Fibroblast of skin of right quadriceps (primary cell): ENCODE measurements around the gene MAP3K3.
A peak's percentile ranks its signal among the peaks of the same experiment; 100 is the strongest.

Experiments used
- DNase-seq: peaks from one replicate; pipeline ENCODE4 v3.0.0-alpha.2; 2013

The MAP3K3 gene

GRCh38 chr17:63621684-63622573 lies at the start of gene MAP3K3:
Gene MAP3K3 (plus strand): TSS chr17:63622417. CDS start chr17:63622760, 343 bp downstream.
- peak; percentile 100 for DNase-seq

DNA sequence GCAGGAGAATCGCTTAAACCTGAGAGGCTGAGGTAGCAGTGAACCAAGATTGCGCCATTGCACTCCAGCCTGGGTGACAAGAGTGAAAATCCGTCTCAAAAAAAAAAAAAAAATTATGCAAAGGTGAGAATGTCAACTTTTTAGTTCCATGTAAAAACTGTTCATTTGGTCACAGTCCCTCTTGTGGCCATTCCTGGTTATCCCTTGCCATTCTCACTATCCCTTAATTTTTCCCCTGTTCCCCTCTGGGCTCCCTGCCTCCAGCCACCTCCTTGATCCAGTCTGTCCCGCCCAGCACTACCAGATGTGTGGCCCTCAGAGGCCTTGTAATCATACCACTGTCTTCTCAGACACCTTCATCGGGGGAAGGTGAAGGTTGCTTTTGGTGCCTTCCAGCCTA lies 48.6 kb upstream of the MAP3K3 start:
- DNase-seq, result no peak

- DNase-seq, result no peak
Measured at GRCh38 chr17:63578027-63578768, 44.0 kb upstream of the MAP3K3 start.

DNA sequence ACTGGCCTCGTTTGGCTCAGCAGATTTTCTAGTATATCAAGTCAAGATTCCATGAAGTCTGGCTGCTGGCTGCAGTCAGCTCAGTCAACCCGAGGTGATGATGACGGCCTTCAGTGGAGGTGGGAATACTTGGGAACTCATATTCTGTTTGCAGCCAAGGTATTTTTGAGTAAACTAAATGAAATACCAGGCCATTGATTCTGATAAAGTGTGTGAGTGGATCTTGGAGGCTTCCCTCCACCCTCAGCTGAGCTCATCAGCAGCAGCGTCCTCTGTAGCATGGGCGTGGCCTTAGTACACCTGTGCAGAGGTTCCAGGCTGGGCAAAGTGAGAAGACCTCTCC lies 43.5 kb upstream of the MAP3K3 start:
- no peak for DNase-seq

- DNase-seq, result no peak
Measured at GRCh38 chr17:63579633-63580032, 42.6 kb upstream of the MAP3K3 start.

- DNase-seq, result no peak
Measured at GRCh38 chr17:63587770-63588169, 34.4 kb upstream of the MAP3K3 start.

- DNase-seq, result no peak
Measured at GRCh38 chr17:63588797-63589196, 33.4 kb upstream of the MAP3K3 start.

- DNase-seq, result no peak
Measured at GRCh38 chr17:63589646-63590045, 32.6 kb upstream of the MAP3K3 start.

GRCh38 chr17:63592797-63593196 lies 29.4 kb upstream of the MAP3K3 start:
- DNase-seq, result no peak

GRCh38 chr17:63595132-63595531 lies 27.1 kb upstream of the MAP3K3 start:
- no peak for DNase-seq

- no peak for DNase-seq
Measured at GRCh38 chr17:63596856-63597586, 25.2 kb upstream of the MAP3K3 start.

GRCh38 chr17:63598281-63598680 lies 23.9 kb upstream of the MAP3K3 start:
- no peak for DNase-seq

DNA sequence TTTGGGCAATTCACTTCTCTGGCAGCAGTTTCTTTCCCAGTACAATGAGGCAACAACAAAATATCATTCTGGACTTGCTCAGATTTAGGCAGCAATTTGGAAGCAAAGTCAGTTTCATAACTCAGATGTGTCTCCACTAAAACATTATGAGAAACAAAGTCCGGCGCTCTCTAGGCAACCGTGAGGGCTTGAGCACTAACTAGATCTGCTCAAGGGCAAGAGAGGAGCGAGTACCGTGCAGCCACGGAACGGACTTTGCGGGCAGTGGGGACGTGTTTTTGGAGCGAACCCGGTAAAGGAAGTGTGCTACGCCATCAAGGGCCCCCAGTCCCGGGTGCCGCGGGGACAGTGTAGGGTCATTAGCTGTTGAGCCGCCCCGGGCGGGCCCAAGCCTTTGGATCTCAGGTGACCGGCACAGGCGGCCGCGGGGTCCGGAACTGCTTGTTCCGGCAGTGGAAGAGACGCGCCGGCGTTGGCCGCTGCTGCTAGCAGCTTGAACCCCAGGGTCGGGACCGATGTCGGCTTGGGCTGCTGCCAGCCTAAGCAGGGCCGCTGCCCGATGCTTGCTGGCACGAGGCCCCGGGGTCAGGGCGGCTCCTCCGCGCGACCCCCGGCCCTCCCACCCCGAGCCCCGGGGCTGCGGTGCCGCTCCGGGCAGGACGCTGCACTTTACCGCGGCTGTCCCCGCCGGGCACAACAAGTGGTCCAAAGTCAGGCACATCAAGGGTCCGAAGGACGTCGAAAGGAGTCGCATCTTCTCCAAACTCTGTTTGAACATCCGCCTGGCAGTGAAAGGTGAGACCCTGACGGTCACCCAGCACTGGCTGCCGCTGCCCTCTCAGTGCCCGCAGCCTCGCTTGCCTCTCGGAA lies 21.4 kb upstream of the MAP3K3 start, which contains the start of gene TACO1:
TSS of gene TACO1 (plus strand) at position 327 of the 870 bp plus-strand sequence. CDS start at position 516, 189 bp downstream.
- DNase-seq, result peak; percentile 83

GRCh38 chr17:63601439-63602371 lies 20.5 kb upstream of the MAP3K3 start:
- DNase-seq, result peak; percentile 6

DNA sequence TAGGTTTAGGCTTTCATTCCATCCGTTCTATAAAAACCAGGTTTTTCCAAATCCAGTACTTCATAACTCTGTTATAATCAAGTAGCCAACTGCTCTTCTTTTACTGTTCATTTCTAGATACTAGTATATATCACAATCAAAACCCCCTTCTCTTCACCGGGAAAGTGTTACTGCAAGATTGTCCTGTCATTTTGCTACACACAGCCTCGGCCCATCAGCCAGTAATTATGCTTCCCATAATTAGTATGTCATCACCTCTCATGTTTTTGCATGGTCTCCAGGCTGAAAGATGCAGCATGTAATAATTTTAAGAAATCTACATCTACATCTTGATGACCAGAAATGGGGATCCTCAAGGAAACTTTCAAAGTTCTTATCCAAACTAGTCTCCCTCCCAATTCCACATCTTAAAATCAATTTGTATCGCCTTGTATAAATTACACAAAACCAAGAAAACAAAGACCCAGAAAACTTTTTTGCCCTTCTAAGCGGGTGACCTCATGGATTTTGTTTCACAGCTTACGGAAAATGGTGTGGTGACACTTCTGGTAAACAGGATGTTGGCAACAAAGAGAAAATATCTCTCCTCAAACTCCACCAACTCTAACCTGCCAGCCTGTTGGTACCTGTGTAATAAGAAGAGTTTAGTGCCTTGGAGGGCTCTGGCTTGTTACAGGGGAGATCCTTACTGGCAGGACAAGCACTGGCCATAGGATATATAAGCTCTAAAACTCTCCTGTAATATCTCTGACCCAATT lies 12.2 kb upstream of the MAP3K3 start:
- DNase-seq, result no peak

DNA sequence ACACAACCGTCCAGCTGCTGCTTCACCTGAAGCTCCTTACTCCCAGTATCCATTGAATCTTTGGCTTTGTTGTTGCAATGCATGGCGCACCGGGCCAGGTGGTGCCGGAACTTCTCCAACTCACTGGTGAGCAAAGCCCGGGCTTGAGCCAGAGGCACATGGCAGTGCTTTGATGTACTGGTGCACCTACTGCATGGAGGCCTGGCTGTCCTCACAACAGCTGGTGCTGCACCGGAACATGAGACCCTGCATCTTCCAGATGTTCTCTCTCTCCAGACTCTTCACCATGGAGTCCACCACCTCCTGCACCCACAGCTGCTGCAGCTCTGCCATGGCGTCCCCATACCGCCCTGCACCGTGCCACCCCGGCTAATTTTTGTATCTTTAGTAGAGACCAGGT lies 11.4 kb upstream of the MAP3K3 start:
- no peak for DNase-seq

DNA sequence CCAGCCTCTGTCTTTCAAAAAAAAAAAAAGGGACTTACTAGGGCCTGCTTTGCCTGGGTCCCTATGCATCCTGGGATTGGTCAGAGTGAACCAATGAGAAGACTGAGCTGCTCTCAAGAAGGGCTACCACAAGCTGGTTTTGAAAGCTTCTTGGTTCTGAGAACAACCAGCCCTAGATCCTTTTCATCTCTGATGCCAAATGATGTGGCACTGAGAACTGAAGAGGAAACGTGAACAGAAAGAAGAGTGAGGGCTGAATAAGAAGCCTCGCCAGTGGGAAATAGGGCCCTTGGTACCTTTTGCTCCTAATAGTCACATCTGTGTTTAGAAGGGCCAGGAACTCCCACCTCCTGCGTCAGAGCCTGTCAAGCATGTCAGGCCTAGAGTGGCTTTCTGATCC lies 10.9 kb upstream of the MAP3K3 start:
- DNase-seq, result no peak

DNA sequence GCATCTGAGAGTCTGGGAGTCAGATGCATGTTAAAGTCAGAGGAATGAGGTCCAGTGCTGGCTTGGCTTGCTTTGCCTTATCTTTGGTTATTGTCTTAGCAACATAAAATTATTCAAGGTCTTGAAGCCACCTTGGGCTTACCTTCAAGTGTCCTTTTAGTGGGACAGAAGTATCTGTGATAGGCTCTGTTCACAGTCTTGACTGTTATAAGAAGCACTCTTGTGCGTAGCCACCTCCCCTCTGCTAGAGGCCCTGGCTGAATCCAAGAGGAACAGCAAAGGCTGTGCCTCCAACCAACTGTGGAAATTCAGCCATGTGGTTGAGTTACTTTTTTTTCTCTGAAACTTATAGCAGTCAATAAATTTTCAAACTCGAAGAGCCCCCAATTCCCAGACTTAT lies 8.6 kb upstream of the MAP3K3 start:
- no peak for DNase-seq

GRCh38 chr17:63621229-63621683 lies 961 bp upstream of the MAP3K3 start:
- DNase-seq, result no peak
